DND-41 (cell line): ENCODE results near the gene PTPRD.

ENCODE experiments used
- EZH2 ChIP-seq: IDR thresholded peaks from 3 replicates; pipeline ENCODE4 v1.6.1; 2012; ENCODE audit warnings: borderline replicate concordance, low read depth, mild to moderate bottlenecking, moderate library complexity, low read length, inconsistent platforms; ENCODE audit not compliant: severe bottlenecking
- TF ChIP-seq, protein P1 (sequence below): IDR thresholded peaks from 2 replicates; pipeline ENCODE4 v1.5.1; 2012; ENCODE audit warnings: borderline replicate concordance, low read length, moderate library complexity, mild to moderate bottlenecking; ENCODE audit not compliant: poor library complexity, severe bottlenecking; ENCODE audit errors: extremely low read depth

DNA sequence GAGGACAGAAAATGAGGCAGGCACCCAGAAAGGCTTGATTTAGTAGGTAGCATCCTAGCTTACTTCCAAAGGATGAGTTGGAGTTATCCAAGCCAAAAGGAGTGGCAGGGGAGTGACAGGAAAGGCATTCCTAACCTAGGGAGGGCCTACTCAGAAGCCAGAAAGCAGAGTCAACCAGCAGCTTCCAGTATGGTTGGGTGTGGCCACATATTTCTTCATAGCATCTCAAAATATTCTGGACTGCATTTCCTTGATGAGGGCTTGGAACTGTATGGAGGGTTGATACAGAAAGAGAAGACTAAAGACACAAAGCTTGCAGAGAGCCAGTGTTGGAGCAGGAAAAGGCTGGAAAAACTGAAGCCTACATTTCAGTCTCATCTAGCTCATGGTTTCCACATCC is 2156.5 kb downstream of the PTPRD start:
- TF ChIP-seq, protein P1, sequence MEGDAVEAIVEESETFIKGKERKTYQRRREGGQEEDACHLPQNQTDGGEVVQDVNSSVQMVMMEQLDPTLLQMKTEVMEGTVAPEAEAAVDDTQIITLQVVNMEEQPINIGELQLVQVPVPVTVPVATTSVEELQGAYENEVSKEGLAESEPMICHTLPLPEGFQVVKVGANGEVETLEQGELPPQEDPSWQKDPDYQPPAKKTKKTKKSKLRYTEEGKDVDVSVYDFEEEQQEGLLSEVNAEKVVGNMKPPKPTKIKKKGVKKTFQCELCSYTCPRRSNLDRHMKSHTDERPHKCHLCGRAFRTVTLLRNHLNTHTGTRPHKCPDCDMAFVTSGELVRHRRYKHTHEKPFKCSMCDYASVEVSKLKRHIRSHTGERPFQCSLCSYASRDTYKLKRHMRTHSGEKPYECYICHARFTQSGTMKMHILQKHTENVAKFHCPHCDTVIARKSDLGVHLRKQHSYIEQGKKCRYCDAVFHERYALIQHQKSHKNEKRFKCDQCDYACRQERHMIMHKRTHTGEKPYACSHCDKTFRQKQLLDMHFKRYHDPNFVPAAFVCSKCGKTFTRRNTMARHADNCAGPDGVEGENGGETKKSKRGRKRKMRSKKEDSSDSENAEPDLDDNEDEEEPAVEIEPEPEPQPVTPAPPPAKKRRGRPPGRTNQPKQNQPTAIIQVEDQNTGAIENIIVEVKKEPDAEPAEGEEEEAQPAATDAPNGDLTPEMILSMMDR, result no peak
- TF ChIP-seq EZH2, result no peak
